ENCODE measurements around the gene CTDSPL2.
"Not testable (repeated sequence)": the region's sequence is repeated elsewhere in the genome, so short reads cannot be mapped to it uniquely, and the experiment has no call there.

Gene CTDSPL2

DNA sequence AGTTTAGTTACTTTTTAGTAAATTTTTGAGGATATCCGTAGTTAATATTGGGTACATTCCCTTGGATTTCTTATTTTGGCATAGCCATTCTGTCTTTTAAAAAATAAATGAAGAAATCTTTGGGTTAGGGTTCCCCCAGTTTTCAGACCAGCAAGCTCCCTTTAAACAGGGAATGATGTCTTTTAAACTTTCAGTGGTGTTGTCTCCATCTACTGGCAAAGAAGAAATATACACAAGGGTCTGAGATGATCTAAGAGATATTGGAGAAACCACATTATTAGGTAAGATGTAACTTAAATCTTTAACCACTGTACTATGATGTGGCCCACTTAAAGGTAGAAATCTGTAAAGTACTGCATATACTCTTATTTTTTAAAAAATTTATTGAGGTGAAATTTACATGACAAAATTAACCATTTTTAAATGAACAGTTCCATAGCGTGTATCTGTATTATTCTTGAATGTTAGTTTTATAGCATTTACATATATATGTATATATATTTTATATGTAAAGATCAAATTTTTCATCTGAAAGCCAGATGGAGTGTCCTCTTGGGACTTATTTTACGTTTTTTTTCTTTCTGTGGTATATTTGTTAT, 74.4 kb downstream of the CTDSPL2 start:
- Mint-ChIP-seq H3K27me3 (no peaks in the 10 kb centered on the region), H3K27ac (no peak overlapping the region), H3K4me3 (no peak overlapping the region), H3K4me1 (ENCODE audit: low read depth) (no peaks in the 10 kb centered on the region), H3K9me3 (no peaks in the 10 kb centered on the region), H3K36me3 (ENCODE audit: low read depth) (peaks cover 64% of the 10 kb centered on the region)
- intact Hi-C loops (cut with micrococcal nuclease) = loop anchor here (10.0 kb wide), 1 partner anchor 237 kb away; no protein-coding TSS in a partner anchor

GRCh38 chr15:44516436-44516835, 89.0 kb downstream of the CTDSPL2 start:
- Mint-ChIP-seq H3K4me3 (no peak overlapping the region), H3K9me3 (no peaks in the 10 kb centered on the region), H3K27me3 (no peaks in the 10 kb centered on the region), H3K4me1 (ENCODE audit: low read depth) (no peaks in the 10 kb centered on the region), H3K27ac (no peak overlapping the region), H3K36me3 (ENCODE audit: low read depth) (peaks cover 63% of the 10 kb centered on the region)
- intact Hi-C loops (cut with micrococcal nuclease) = no loop called here

GRCh38 chr15:44519537-44519936, 92.1 kb downstream of the CTDSPL2 start:
- Mint-ChIP-seq H3K27ac (no peak overlapping the region), H3K27me3 (no peaks in the 10 kb centered on the region), H3K4me3 (no peak overlapping the region), H3K9me3 (no peaks in the 10 kb centered on the region), H3K36me3 (ENCODE audit: low read depth) (peaks cover 78% of the 10 kb centered on the region), H3K4me1 (ENCODE audit: low read depth) (no peaks in the 10 kb centered on the region)
- intact Hi-C loops (cut with micrococcal nuclease) = no loop called here

- Mint-ChIP-seq H3K4me3 (no peak overlapping the region), H3K27ac (no peak overlapping the region), H3K4me1 (ENCODE audit: low read depth) (no peaks in the 10 kb centered on the region), H3K9me3 (no peaks in the 10 kb centered on the region), H3K36me3 (ENCODE audit: low read depth) (peaks cover 60% of the 10 kb centered on the region), H3K27me3 (no peaks in the 10 kb centered on the region)
- intact Hi-C loops (cut with micrococcal nuclease) = no loop called here
These were observed 97.6 kb downstream of the CTDSPL2 start for GRCh38 chr15:44525018-44525417.

DNA sequence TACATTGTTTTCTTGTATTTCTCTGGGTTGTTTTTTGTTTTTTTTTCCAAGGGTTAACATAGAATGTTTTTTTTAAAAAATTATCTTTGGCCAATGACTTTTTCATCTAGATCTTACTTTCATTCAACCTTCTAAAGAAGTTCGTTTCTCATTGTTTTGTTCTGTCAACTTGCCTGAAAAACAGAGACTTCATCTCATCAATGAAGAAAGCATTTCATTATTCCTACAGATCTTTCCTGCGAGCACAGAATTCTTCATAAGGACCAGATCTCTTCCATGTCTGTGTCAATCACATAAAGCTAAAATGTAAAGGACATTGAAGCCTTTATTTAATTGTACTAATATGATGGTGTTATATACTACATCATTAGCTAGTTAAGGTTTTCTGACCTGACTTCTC, 99.8 kb downstream of the CTDSPL2 start:
- no peak overlapping the region for H3K27ac Mint-ChIP-seq
- H3K27me3 Mint-ChIP-seq = no peaks in the 10 kb centered on the region
- no peaks in the 10 kb centered on the region for H3K4me1 Mint-ChIP-seq (ENCODE audit: low read depth)
- H3K36me3 Mint-ChIP-seq (ENCODE audit: low read depth) = peaks cover 63% of the 10 kb centered on the region
- intact Hi-C loops (cut with micrococcal nuclease) = no loop called here
- no peak overlapping the region for H3K4me3 Mint-ChIP-seq
- H3K9me3 Mint-ChIP-seq = no peaks in the 10 kb centered on the region

DNA sequence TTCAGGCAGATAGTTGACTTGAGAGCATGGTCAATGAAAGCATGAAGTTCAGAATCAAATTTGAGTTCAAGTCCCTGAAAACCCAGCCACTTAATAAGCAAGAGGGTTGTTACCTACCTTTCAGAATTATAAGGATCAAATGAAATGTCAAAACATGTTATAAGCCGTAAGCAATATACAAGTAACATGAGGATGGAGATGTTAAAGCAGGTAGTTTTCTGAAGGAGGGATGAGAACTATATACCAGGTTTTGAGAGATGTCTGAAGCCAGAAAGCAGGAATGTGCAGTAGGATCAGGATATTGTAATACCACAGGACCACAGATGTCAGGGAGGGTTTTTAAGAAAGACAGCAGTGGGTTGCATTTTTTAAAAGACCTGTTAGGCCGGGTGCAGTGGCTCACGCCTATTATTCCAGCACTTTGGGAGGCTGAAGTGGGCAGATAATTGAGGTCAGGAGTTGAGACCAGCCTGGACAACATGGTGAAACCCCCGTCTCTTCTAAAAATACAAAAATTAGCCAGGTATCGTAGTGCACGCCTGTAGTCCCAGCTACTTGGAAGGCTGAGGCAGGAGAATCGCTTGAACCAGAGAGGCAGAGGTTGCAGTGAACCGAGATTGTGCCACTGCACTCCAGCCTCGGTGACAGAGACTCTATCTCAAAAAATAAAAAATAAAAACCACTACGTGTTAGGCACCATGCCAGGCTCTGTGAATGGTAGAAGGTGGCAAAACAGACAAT, 102.6 kb downstream of the CTDSPL2 start:
- H3K27me3 Mint-ChIP-seq = no peaks in the 10 kb centered on the region
- peaks cover 3% of the 10 kb centered on the region for H3K4me1 Mint-ChIP-seq (ENCODE audit: low read depth)
- intact Hi-C loops (cut with micrococcal nuclease) = loop anchor here (10.0 kb wide), 1 partner anchor 105 kb away; the partner anchor contains the start of gene CTDSPL2
- H3K27ac Mint-ChIP-seq = no peak overlapping the region
- no peak overlapping the region for H3K4me3 Mint-ChIP-seq
- no peaks in the 10 kb centered on the region for H3K9me3 Mint-ChIP-seq
- H3K36me3 Mint-ChIP-seq (ENCODE audit: low read depth) = peaks cover 45% of the 10 kb centered on the region

DNA sequence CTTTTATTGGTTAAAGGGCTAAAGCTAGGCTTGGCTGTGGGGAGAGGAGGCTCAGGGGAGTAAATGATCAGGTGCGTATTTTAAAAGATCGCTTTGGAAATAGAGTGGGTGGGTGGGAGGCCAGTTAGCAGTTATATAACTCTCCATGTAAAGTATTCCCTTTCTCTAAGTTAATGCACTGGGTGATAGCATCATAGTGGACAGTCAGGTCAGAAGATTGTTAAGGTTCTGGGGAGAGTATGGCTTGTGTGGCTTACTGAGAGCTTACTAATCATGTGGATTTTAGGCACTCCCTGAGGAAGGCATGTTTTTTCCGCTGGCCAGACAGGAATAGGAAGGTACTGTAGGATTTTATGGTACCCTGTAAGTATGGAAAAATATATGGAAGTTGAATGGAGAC, 103.2 kb downstream of the CTDSPL2 start:
- intact Hi-C loops (cut with micrococcal nuclease) = loop anchor here (10.0 kb wide), 1 partner anchor 106 kb away; the partner anchor contains the start of gene CTDSPL2
- Mint-ChIP-seq H3K9me3 (no peaks in the 10 kb centered on the region), H3K27me3 (no peaks in the 10 kb centered on the region), H3K4me1 (ENCODE audit: low read depth) (peaks cover 10% of the 10 kb centered on the region), H3K27ac (no peak overlapping the region), H3K4me3 (no peak overlapping the region), H3K36me3 (ENCODE audit: low read depth) (peaks cover 47% of the 10 kb centered on the region)

GRCh38 chr15:44532275-44532674, 104.8 kb downstream of the CTDSPL2 start:
- H3K9me3 Mint-ChIP-seq, H3K27me3 Mint-ChIP-seq, H3K27ac Mint-ChIP-seq, H3K4me3 Mint-ChIP-seq: not testable (repeated sequence)
- Mint-ChIP-seq H3K36me3 (ENCODE audit: low read depth) (peaks cover 48% of the 10 kb centered on the region), H3K4me1 (ENCODE audit: low read depth) (peaks cover 15% of the 10 kb centered on the region)
- intact Hi-C loops (cut with micrococcal nuclease) = loop anchor here (10.0 kb wide), 1 partner anchor 107 kb away; the partner anchor contains the start of gene CTDSPL2

- intact Hi-C loops (cut with micrococcal nuclease) = loop anchor here (10.0 kb wide), 1 partner anchor 108 kb away; the partner anchor contains the start of gene CTDSPL2
- Mint-ChIP-seq H3K27ac (no peak overlapping the region), H3K27me3 (no peaks in the 10 kb centered on the region), H3K4me1 (ENCODE audit: low read depth) (peaks cover 16% of the 10 kb centered on the region), H3K4me3 (no peak overlapping the region), H3K9me3 (no peaks in the 10 kb centered on the region), H3K36me3 (ENCODE audit: low read depth) (peaks cover 49% of the 10 kb centered on the region)
These were observed 105.3 kb downstream of the CTDSPL2 start for GRCh38 chr15:44532689-44533088.

DNA sequence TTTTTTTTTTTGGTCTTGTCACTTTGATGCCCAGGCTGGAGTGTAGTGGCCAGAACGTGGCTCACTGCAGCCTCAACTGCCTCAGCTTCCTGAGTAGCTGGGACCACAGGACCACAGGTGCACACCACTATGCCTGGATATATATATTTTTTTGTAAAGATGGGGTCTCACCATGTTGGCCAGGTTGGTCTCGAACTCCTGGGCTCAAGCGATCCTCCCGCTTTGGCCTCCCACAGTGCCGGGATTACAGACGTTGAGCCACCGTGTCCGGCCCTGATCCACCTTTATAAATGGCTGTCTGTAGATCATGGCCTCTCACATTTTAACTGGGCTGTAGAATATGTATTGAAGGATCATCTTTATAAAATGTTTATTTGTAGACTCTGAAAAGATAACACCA, 107.7 kb downstream of the CTDSPL2 start:
- Mint-ChIP-seq H3K36me3 (ENCODE audit: low read depth) (peaks cover 73% of the 10 kb centered on the region), H3K4me1 (ENCODE audit: low read depth) (peaks cover 28% of the 10 kb centered on the region), H3K4me3 (peak overlapping the region; percentile 22), H3K27me3 (no peaks in the 10 kb centered on the region), H3K27ac (no peak overlapping the region), H3K9me3 (no peaks in the 10 kb centered on the region)
- intact Hi-C loops (cut with micrococcal nuclease) = loop anchor here (10.0 kb wide), 1 partner anchor 110 kb away; the partner anchor contains the start of gene CTDSPL2

DNA sequence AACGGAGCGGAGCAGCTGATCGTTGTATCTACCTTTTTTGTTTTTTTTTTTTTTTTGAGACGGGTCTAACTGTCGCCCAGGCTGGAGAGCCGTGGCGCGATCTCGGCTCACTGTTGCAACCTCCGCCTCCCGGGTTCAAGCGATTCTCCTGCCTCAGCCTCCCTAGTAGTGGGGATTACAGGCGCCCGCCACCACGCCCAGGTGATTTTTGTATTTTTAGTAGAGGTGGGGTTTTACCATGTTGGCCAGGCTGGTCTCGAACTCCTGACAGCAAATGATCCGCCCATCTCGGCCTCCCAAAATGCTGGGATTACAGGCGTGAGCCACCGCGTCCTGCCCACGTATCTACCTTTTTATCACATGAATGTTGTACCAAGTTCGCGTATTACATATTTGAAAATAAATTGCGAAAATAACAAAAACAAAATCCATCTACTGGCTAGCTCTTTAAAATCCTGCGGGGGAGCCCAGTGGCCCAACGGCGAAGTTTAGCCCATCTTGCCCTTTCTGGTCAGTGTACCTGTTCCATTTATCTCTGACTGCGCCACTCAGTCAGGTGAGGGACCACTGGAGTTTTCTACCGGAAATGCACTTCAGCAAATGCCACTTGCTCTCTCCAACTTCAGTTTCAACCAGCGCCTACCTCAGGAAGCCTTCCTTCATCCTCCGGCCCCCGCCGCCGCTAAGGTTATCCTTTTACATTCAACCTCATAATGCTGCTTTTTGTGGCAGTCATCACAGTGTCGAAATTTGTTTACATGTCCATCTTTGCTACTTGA, 108.3 kb downstream of the CTDSPL2 start:
- no peaks in the 10 kb centered on the region for H3K9me3 Mint-ChIP-seq
- intact Hi-C loops (cut with micrococcal nuclease) = loop anchor here (2.0 to 10.0 kb wide), 2 partner anchors 111 to 193 kb away; partner anchors contain the start of gene CTDSPL2
- H3K27ac Mint-ChIP-seq = peak overlapping the region; percentile 97
- H3K27me3 Mint-ChIP-seq = no peaks in the 10 kb centered on the region
- peak overlapping the region; percentile 87 for H3K4me3 Mint-ChIP-seq
- H3K36me3 Mint-ChIP-seq (ENCODE audit: low read depth) = peaks cover 73% of the 10 kb centered on the region
- H3K4me1 Mint-ChIP-seq (ENCODE audit: low read depth) = peaks cover 34% of the 10 kb centered on the region

DNA sequence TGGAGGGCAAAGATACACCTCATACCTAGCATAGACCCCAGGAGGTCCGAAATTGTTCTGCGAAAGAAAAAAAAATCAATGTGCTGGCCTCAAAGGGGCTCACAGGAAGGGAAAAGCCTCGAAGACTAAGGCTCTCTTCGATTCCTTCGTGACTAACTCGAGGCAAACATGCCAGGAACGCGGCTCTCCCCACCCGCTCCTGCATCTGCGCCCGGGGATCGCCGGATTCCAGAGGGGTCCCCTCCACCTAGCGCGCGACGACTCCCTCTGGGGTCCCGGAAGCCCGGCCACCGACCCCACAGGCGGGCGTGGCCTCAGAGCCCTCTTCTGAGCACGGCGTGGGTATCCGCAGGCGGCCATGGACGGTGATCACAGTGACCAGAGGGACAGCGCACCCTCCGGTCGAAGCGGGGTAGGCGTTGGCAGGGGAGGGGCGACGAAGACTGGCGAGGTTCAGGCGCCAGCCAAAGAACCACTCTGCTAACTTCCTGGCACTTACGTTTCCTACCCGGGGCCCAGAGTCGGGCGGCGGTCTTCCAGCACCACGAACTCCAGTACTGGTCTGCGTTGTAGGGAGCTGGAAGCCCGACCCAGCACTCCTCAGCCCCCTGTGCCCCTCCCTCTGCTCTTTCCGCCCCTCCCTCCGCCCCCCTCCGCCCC, 109.0 kb downstream of the CTDSPL2 start:
- no peaks in the 10 kb centered on the region for H3K27me3 Mint-ChIP-seq
- H3K4me1 Mint-ChIP-seq (ENCODE audit: low read depth) = peaks cover 41% of the 10 kb centered on the region
- intact Hi-C loops (cut with micrococcal nuclease) = loop anchor here (2.0 to 10.0 kb wide), 2 partner anchors 112 to 192 kb away; partner anchors contain the start of gene CTDSPL2
- H3K36me3 Mint-ChIP-seq (ENCODE audit: low read depth) = peaks cover 73% of the 10 kb centered on the region
- H3K9me3 Mint-ChIP-seq = no peaks in the 10 kb centered on the region
- H3K4me3 Mint-ChIP-seq = peak overlapping the region; percentile 87
- peak overlapping the region; percentile 97 for H3K27ac Mint-ChIP-seq

DNA sequence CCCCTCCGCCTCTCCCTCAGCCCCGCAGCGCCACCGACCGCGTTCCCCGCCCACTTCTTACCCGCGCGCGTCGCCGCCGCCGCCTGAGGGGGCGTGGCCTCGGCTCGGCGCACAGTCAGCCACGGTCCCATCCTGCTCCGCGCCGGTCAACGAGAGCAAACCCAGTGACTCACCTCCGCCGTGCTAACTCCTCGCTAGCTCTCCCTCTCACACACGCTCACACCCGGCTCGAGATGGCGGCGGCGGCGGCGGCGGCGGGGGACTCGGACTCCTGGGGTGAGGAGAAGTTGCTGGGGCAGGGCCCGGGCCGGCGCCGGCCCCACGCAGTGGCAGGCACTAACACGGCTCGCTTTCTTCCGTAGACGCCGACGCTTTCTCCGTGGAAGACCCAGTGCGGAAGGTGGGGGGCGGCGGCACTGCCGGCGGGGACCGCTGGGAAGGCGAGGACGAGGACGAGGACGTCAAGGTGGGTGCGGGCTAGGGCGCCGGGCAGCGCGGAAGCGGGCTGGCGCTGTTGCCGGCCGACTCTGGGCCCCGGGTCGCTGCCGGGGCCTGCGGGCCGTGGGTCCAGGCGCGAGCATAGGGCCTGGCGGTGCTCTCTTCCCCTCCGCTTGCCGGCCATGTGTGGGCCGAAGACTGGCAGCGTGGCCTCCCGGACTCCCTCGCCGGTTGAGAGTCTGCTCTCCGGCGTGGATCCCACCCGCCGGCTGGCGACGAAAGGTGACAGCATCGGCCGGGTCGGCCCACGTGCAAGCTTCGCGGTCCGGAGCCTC, 109.7 kb downstream of the CTDSPL2 start, which contains the start of gene EIF3J:
Gene EIF3J, plus strand, starts transcription at position 186 of the 773 bp plus-strand sequence. Its CDS starts 48 bp downstream, at position 234.
- intact Hi-C loops (cut with micrococcal nuclease) = loop anchor here (2.0 to 10.0 kb wide), 2 partner anchors 112 to 192 kb away; partner anchors contain the start of gene CTDSPL2
- Mint-ChIP-seq H3K4me1 (ENCODE audit: low read depth) (peaks cover 48% of the 10 kb centered on the region), H3K9me3 (no peaks in the 10 kb centered on the region)

More for the DNA sequence above, 109.7 kb downstream of the CTDSPL2 start, which contains the start of gene EIF3J:
- H3K27me3 Mint-ChIP-seq = no peaks in the 10 kb centered on the region
- H3K4me3 Mint-ChIP-seq = peak within 1 kb of the TSS; percentile 87
- H3K36me3 Mint-ChIP-seq (ENCODE audit: low read depth) = peaks cover 75% of the 10 kb centered on the region
- H3K27ac Mint-ChIP-seq = peak within 1 kb of the TSS; percentile 97
